Stomach (tissue), 4 donors: ENCODE results near the gene LRGUK.

Source experiments
- CTCF ChIP-seq, 7 experiments: fragments of 450-650 bp in 4 of 7; fragments of 200-600 bp in 3 of 7; sonication (generic) in 3 of 7; IDR thresholded peaks; one replicate each; pipeline ENCODE4 v1.5.1; 2016 to 2019; ENCODE audit warnings: antibody characterized with exemption in 7 of 7, control low read depth in 2 of 7, mild to moderate bottlenecking in 1 of 7
- POLR2A ChIP-seq, 4 donors: fragments of 450-650 bp; IDR thresholded peaks; one replicate each; pipeline ENCODE4 v1.6.1; 2016; ENCODE audit warnings: antibody characterized with exemption in 4 of 4, control low read depth in 2 of 4, mild to moderate bottlenecking in 1 of 4, moderate library complexity in 1 of 4
- POLR2AphosphoS5 ChIP-seq, 3 donors: sonication (generic); formaldehyde crosslinking; IDR thresholded peaks; one replicate each; pipeline ENCODE4 v1.6.1; 2016; ENCODE audit warnings: antibody characterized with exemption in 3 of 3

- TF ChIP-seq POLR2A (IDR thresholded peaks at IDR 0.05) (no peak), CTCF (IDR thresholded peaks at IDR 0.05) (no peak), POLR2AphosphoS5 (IDR thresholded peaks at IDR 0.05) (no peak)
Measured at GRCh38 chr7:134085311-134085710, 41.8 kb upstream of the LRGUK start.
